ENCODE data around the gene HAUS2.
A peak's percentile ranks its signal among the peaks of the same experiment; 100 is the strongest.
"Not testable (repeated sequence)": the region's sequence is repeated elsewhere in the genome, so short reads cannot be mapped to it uniquely, and the experiment has no call there.

Gene HAUS2

GRCh38 chr15:42548249-42549031 lies at the start of gene HAUS2, which contains the start of gene LRRC57:
Gene HAUS2 (plus strand): TSS chr15:42548838. CDS start chr15:42548873, 35 bp downstream.
Gene LRRC57 (minus strand): TSS chr15:42548793. CDS start chr15:42548434, 359 bp downstream.
- peak; percentile 70 to 78 (median 70) for DNase-seq

- no peak for DNase-seq
Observed at GRCh38 chr15:42499858-42500609, 48.6 kb upstream of the HAUS2 start.

GRCh38 chr15:42502477-42502876 lies 46.2 kb upstream of the HAUS2 start:
- DNase-seq = no peak

- DNase-seq = no peak
Observed at GRCh38 chr15:42503825-42504224, 44.8 kb upstream of the HAUS2 start.

GRCh38 chr15:42504631-42505030 lies 44.0 kb upstream of the HAUS2 start:
- no peak for DNase-seq

GRCh38 chr15:42507514-42507913 lies 41.1 kb upstream of the HAUS2 start:
- DNase-seq = no peak

GRCh38 chr15:42508263-42508690 lies 40.4 kb upstream of the HAUS2 start:
- DNase-seq = no peak

GRCh38 chr15:42510258-42511006 lies 38.2 kb upstream of the HAUS2 start:
- no peak for DNase-seq

- DNase-seq = no peak
Observed at GRCh38 chr15:42511007-42511391, 37.6 kb upstream of the HAUS2 start.

- DNase-seq = no peak
Observed at GRCh38 chr15:42523331-42523730, 25.3 kb upstream of the HAUS2 start.

- DNase-seq = no peak
Observed at GRCh38 chr15:42528970-42529369, 19.7 kb upstream of the HAUS2 start.

GRCh38 chr15:42533246-42533645 lies 15.4 kb upstream of the HAUS2 start:
- no peak for DNase-seq

GRCh38 chr15:42544853-42545629 lies 3.6 kb upstream of the HAUS2 start:
- no peak for DNase-seq

GRCh38 chr15:42547918-42548248 lies 755 bp upstream of the HAUS2 start:
- no peak for DNase-seq

GRCh38 chr15:42549032-42549491 lies 424 bp downstream of the HAUS2 start:
- no peak for DNase-seq

GRCh38 chr15:42549741-42550392 lies 1.2 kb downstream of the HAUS2 start:
- no peak for DNase-seq

- no peak for DNase-seq
Observed at GRCh38 chr15:42553554-42553953, 4.9 kb downstream of the HAUS2 start.

GRCh38 chr15:42556550-42557207 lies 8.0 kb downstream of the HAUS2 start:
- not testable (repeated sequence) for DNase-seq

GRCh38 chr15:42558739-42559138 lies 10.1 kb downstream of the HAUS2 start:
- no peak for DNase-seq

GRCh38 chr15:42575188-42576039 lies 26.8 kb downstream of the HAUS2 start, which contains the start of gene STARD9:
Gene STARD9 (plus strand): TSS chr15:42575606. CDS start chr15:42575716, 110 bp downstream.
- DNase-seq = peak; percentile 84 to 93 (median 86)

Measured in activated naive CD4-positive, alpha-beta T cell (primary cell).